ENCODE measurements around the gene PROM2.

The PROM2 gene

GRCh38 chr2:95310216-95310615 lies 36.0 kb downstream of the PROM2 start:
- TF ChIP-seq CTCF (IDR thresholded peaks at IDR 0.05; ENCODE audit: extremely low read depth, missing control alignments): no peak
- DNase-seq (ENCODE audit: low spot score): no peak

DNA sequence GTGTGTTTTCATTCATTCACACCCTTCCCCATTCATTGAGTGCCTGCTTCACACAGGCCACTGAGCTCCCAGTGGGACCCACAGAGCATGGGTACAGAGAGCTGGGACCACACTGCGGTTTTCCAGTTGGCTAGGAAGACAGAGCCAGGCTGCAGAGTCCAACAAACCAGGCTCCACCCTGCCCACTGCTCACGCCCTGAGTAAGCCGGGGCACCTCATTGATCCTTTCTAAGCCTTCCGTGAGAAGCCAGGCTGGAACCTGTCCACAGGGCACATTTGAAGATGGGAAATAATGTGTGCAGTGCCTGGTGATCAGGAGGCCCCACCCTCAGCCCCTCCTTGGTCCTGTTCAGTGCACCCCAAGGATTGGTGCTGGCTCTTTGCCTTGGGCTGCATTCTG lies 36.4 kb downstream of the PROM2 start:
- TF ChIP-seq CTCF (IDR thresholded peaks at IDR 0.05; ENCODE audit: extremely low read depth, missing control alignments): no peak
- DNase-seq (ENCODE audit: low spot score): no peak

DNA sequence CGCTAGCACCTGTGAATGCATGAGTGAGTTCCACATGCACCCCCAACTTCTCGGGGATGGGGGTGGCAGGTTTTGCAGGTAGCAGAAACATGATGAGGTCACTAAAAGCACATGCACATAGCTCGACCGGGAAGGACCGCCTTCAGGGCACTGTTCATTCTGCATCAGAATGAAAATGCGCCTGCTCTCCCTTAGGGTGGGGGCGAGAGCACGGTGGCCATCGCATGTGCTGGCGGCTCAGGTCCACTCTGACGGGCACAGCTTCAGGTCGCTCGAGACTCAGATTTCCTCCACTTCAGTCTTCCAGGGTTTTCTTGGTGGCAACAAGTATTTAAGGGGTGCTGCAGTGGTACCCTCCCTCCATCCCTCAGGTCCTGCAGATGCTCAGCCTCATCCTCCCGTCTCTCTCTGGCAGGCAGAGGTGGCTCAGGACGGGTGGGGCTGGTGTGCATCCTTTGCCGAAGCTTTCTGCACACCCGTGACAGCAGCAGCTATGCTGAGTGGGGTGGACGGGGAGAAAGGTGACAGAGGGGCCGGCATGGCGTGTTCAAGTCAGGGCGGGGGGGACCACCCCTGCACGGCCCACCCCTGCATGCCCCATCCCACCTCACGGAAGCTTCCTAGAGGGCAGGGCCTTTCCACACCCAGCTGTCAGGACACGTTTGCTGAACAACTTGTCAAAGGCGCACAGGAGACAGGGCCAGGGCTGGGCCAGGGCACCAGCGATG lies 37.7 kb downstream of the PROM2 start:
- no peak for TF ChIP-seq CTCF (IDR thresholded peaks at IDR 0.05; ENCODE audit: extremely low read depth, missing control alignments)

DNA sequence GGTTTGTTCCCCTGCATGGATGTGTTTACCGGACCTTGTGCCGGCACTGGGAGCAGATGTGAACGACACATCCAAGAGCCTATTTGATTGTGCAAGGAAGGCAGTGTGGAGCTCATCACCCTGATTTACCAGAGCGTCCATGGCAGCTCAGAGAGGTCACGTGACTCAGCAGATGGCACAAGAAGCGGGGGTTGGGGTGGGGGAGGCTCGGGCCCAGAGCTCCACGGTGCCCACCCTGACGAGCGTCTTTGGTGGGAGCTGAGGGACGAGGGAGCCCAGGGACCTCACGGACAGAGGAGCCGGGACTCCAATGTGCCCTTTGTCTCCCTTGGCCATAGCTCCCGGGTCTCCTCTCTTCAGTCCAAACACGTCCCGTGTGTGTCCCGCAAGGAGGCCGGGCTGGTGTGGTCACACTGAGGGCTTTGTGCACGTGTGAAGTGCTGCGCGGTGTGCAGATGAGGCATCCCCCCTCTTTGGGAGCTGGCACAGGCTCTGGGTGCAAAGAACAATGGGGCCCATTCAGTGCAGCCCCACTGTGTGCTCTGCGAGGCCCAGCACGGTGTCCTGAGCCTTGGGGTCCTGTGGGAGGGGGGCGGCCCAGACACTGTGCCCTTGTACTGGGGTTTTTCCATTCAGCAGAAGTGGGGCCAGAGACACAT lies 38.4 kb downstream of the PROM2 start:
- DNase-seq (ENCODE audit: low spot score): no peak
- no peak for TF ChIP-seq CTCF (IDR thresholded peaks at IDR 0.05; ENCODE audit: extremely low read depth, missing control alignments)

More for the DNA sequence above, 37.7 kb downstream of the PROM2 start:
- DNase-seq (ENCODE audit: low spot score): no peak

- TF ChIP-seq CTCF (IDR thresholded peaks at IDR 0.05; ENCODE audit: extremely low read depth, missing control alignments): no peak
- DNase-seq (ENCODE audit: low spot score): no peak
Observed at GRCh38 chr2:95313296-95314131, 39.3 kb downstream of the PROM2 start.

GRCh38 chr2:95314598-95314963 lies 40.3 kb downstream of the PROM2 start:
- DNase-seq (ENCODE audit: low spot score): no peak
- no peak for TF ChIP-seq CTCF (IDR thresholded peaks at IDR 0.05; ENCODE audit: extremely low read depth, missing control alignments)

All from GM20000 (cell line).